ENCODE measurements around the gene SSH2. TPM values are rescaled to one million over a fixed set of nuclear protein-coding genes. Genes with fewer than 3 reads are reported as not detected.

The SSH2 gene
- polyA plus RNA-seq, 3 donors, result 31.9 to 66.6 (median 54.0) TPM

DNA sequence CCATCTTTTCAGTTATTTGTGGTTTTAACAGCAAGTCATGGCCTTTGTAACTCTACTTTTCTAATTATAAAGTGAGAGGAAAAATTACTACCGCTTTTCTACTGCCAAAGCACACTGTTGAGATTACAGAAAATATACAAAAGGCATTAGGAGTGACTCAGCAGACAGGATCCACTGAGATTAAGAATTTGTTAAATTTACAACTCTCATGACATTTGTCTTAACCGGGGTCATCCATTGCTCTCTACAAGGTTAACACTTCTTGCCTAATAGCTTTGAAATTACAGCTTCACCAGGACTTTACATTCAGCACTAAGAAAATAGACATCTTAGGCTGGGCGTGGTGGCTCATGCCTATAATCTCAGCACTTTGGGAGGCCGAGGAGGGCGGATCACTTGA is 93.4 kb downstream of the SSH2 start:
- Histone ChIP-seq H3K4me2 (replicated peaks; ENCODE audit: extremely low read depth, low read length, poor library complexity, severe bottlenecking) (no peak overlapping the region), H3K27me3 (ENCODE audit: control insufficient read depth in 2 of 2, insufficient read depth in 2 of 2, low read length in 2 of 2) (no peaks in the 10 kb centered on the region), H2AFZ (ENCODE audit: insufficient read depth, low read depth, low read length, poor library complexity, severe bottlenecking) (no peak overlapping the region), H3K79me2 (ENCODE audit: insufficient read depth, low read length) (peaks cover 5% of the 10 kb centered on the region), H3K4me1 (ENCODE audit: control insufficient read depth in 1 of 2, insufficient read depth in 2 of 2, low read length in 2 of 2) (peaks cover 25 to 28% of the 10 kb centered on the region in 2 donors), H4K20me1 (ENCODE audit: insufficient read depth, low read length) (no peaks in the 10 kb centered on the region), H3K9me3 (replicated peaks in 1 of 2; ENCODE audit: control insufficient read depth in 1 of 2, insufficient read depth in 1 of 2, low read length in 2 of 2) (no peaks in the 10 kb centered on the region), H3K36me3 (replicated peaks in 1 of 2; ENCODE audit: control insufficient read depth in 1 of 2, insufficient read depth in 2 of 2, low read length in 2 of 2) (no peaks in the 10 kb centered on the region), H3K9ac (ENCODE audit: insufficient read depth, low read length, poor library complexity, severe bottlenecking) (no peak overlapping the region), H3K27ac (ENCODE audit: low read depth in 1 of 2, low read length in 2 of 2) (peak overlapping the region; percentile 42 to 71), H3K4me3 (replicated peaks in 1 of 3; ENCODE audit: low read depth in 2 of 3, low read length in 3 of 3) (no peak overlapping the region)
- Mint-ChIP-seq H3K4me3 (no peak overlapping the region), H3K36me3 (peaks cover 7 to 8% of the 10 kb centered on the region in 2 donors), H3K27me3 (ENCODE audit: low read depth in 3 of 3) (peaks cover 0 to 2% (median 0%) of the 10 kb centered on the region in 3 donors), H3K27ac (peak overlapping the region; percentile 40 to 78 (median 70)), H3K9me3 (no peaks in the 10 kb centered on the region), H3K4me1 (peaks cover 31% of the 10 kb centered on the region)
- intact Hi-C loops (cut with micrococcal nuclease), result no loop called here
- WGBS (ENCODE audit: insufficient coverage), result 33% methylated on average over 1 of the region's 5 CpGs
- peak; percentile 23 to 50 (median 24) for DNase-seq
- TF ChIP-seq, protein P1, sequence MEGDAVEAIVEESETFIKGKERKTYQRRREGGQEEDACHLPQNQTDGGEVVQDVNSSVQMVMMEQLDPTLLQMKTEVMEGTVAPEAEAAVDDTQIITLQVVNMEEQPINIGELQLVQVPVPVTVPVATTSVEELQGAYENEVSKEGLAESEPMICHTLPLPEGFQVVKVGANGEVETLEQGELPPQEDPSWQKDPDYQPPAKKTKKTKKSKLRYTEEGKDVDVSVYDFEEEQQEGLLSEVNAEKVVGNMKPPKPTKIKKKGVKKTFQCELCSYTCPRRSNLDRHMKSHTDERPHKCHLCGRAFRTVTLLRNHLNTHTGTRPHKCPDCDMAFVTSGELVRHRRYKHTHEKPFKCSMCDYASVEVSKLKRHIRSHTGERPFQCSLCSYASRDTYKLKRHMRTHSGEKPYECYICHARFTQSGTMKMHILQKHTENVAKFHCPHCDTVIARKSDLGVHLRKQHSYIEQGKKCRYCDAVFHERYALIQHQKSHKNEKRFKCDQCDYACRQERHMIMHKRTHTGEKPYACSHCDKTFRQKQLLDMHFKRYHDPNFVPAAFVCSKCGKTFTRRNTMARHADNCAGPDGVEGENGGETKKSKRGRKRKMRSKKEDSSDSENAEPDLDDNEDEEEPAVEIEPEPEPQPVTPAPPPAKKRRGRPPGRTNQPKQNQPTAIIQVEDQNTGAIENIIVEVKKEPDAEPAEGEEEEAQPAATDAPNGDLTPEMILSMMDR (IDR thresholded peaks at IDR 0.05), result no peak

DNA sequence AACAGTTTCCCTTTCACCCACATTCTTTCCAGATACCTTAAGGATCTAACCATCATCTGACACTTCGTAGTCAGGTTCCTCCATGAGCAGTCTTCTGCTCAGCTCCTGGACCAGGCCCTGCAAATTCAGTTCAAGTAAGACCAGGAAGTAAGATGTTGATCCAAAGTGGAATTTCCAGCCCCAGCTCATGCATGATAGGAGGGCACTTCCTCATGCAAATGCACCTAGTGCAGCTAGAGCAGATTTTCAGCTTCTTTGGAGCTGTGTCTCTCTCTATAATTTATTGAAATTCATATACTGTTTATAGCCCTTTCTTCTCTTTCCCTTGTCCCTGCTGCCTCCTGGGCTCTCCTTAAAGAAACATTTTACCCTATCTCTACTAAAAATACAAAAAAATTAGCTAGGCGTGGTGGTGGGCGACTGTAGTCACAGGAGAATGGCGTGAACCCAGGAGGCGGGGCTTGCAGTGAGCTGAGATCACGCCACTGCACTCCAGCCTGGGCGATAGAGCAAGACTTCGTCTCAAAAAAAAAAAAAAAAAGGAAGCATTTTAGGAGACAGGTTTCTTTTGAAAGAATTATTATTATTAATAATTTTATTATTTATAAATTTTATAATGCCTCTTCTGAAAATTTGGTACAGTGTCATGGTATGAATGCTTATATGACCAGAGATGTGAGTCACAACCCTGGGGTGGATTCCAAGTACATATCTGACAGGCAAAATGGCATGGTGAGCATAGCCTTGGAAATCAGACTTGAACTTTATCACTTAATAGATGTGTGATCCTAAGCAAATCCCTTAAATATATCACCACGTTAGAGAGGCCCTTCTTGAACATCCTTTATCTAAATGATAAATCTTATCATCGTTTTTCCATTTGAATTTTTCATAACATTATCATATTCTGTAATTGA is 94.3 kb downstream of the SSH2 start:
- H3K27ac Mint-ChIP-seq, result peak overlapping the region in 4 of 7 donors; percentile 30 to 81 (median 64)
- Histone ChIP-seq H3K36me3 (replicated peaks in 1 of 2; ENCODE audit: control insufficient read depth in 1 of 2, insufficient read depth in 2 of 2, low read length in 2 of 2) (no peaks in the 10 kb centered on the region), H3K4me1 (ENCODE audit: control insufficient read depth in 1 of 2, insufficient read depth in 2 of 2, low read length in 2 of 2) (peaks cover 25 to 28% of the 10 kb centered on the region in 2 donors), H3K9me3 (replicated peaks in 1 of 2; ENCODE audit: control insufficient read depth in 1 of 2, insufficient read depth in 1 of 2, low read length in 2 of 2) (no peaks in the 10 kb centered on the region), H3K4me2 (replicated peaks; ENCODE audit: extremely low read depth, low read length, poor library complexity, severe bottlenecking) (no peak overlapping the region), H2AFZ (ENCODE audit: insufficient read depth, low read depth, low read length, poor library complexity, severe bottlenecking) (no peak overlapping the region), H3K4me3 (replicated peaks in 1 of 3; ENCODE audit: low read depth in 2 of 3, low read length in 3 of 3) (no peak overlapping the region), H3K9ac (ENCODE audit: insufficient read depth, low read length, poor library complexity, severe bottlenecking) (no peak overlapping the region), H3K27me3 (ENCODE audit: control insufficient read depth in 2 of 2, insufficient read depth in 2 of 2, low read length in 2 of 2) (no peaks in the 10 kb centered on the region), H4K20me1 (ENCODE audit: insufficient read depth, low read length) (no peaks in the 10 kb centered on the region), H3K79me2 (ENCODE audit: insufficient read depth, low read length) (peaks cover 5% of the 10 kb centered on the region), H3K27ac (ENCODE audit: low read depth in 1 of 2, low read length in 2 of 2) (peak overlapping the region in 1 of 2 donors; percentile 71)
- DNase-seq, result peak in 2 of 3 donors; percentile 16 to 90
- H3K36me3 Mint-ChIP-seq, result peaks cover 6 to 7% of the 10 kb centered on the region in 2 donors
- TF ChIP-seq, protein P1 (IDR thresholded peaks at IDR 0.05), result no peak
- no peaks in the 10 kb centered on the region for H3K9me3 Mint-ChIP-seq
- H3K4me1 Mint-ChIP-seq, result peaks cover 31% of the 10 kb centered on the region
- intact Hi-C loops (cut with micrococcal nuclease), result no loop called here
- peaks cover 0 to 2% (median 0%) of the 10 kb centered on the region in 3 donors for H3K27me3 Mint-ChIP-seq (ENCODE audit: low read depth in 3 of 3)
- WGBS (ENCODE audit: insufficient coverage), result 100% methylated on average over 1 of the region's 10 CpGs
- H3K4me3 Mint-ChIP-seq, result no peak overlapping the region
